Stimulated activated CD8-positive, alpha-beta memory T cell treated with anti-CD3 and anti-CD28 coated beads, Interleukin-7, amount 100 ng/mL, for 48 hours (primary cell): ENCODE data around the gene SOWAHB.

Source experiments
- DNase-seq, 2 donors: peaks; one replicate each; pipeline ENCODE4 v3.0.0-alpha.2; 2020; ENCODE audit warnings: low read depth in 1 of 2; ENCODE audit errors: extremely low read depth in 1 of 2

The SOWAHB gene

GRCh38 chr4:76854858-76855257, 43.1 kb downstream of the SOWAHB start:
- no peak for DNase-seq

DNA sequence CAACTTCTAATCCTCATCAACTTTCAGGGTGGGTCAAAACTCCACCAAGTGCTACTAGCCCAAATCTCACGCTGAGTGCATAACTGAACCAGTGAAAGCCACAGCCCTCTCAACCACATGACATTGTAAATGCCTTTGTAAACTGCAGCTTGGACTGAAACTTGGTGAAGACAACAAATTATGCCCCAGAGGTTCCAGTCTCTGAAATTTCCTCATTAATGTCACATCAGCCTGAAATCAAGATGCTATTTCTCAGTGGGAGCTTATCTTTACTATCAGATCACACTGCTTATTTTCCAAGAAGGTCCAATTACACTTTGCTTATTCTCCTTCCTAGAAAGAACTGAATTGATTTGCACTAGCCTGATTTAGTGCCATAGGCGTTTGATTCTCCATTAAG, 46.6 kb downstream of the SOWAHB start:
- DNase-seq: no peak

DNA sequence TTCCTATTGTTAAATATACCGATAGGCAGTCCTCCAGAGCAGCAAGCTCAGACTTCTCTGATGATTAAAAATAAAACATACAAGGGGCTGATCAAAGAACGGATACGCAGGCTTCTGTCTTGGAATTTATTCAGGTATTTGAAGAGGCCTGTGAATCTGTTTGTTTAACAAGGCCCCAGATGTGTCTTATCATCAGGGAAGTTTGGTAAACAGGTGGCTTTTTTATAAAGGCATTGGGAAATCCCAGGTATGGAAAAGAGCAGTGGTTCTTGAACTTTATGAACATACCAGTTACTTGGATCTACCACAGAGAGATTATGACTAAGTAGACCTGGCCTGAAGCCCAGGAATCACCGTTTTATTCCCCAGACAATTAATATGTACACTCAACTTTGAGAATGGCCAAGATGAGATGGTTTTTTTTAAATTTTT, 47.9 kb downstream of the SOWAHB start:
- DNase-seq: no peak
